SK-N-SH (cell line): ENCODE results near the gene OR52M1.

Source experiments
- CTCF ChIP-seq: fragments of 200-600 bp; sonication (generic); IDR thresholded peaks from 2 replicates; pipeline ENCODE4 v1.6.1; 2017; ENCODE audit warnings: antibody characterized with exemption, mild to moderate bottlenecking, moderate library complexity
- EZH2phosphoT487 ChIP-seq: fragments of 200-600 bp; sonication (generic); IDR thresholded peaks from 2 replicates; pipeline ENCODE4 v1.6.1; 2017; ENCODE audit warnings: low read depth, mixed run types, mild to moderate bottlenecking, antibody characterized with exemption, moderate library complexity, borderline replicate concordance
- JUND ChIP-seq: IDR thresholded peaks from 2 replicates; pipeline ENCODE4 v1.4.0; 2012
- NRF1 ChIP-seq: IDR thresholded peaks from 2 replicates; pipeline ENCODE4 v1.6.1; 2012; ENCODE audit warnings: low read depth, mild to moderate bottlenecking, low read length
- REST ChIP-seq: IDR thresholded peaks from 2 replicates; pipeline ENCODE4 v1.6.1; 2012; ENCODE audit warnings: mild to moderate bottlenecking, low read depth, low read length, moderate library complexity
- RFX5 ChIP-seq: IDR thresholded peaks from 2 replicates; pipeline ENCODE4 v1.6.1; 2012; ENCODE audit warnings: mild to moderate bottlenecking, improper control_type of control experiment, low read length
- SIN3A ChIP-seq: IDR thresholded peaks from 2 replicates; pipeline ENCODE4 v1.6.1; 2012; ENCODE audit warnings: low read depth, mild to moderate bottlenecking, low read length, moderate library complexity, borderline replicate concordance
- USF2 ChIP-seq: fragments of 150-350 bp; IDR thresholded peaks from 2 replicates; pipeline ENCODE4 v1.6.1; 2017; ENCODE audit warnings: antibody characterized with exemption, low read length, low read depth, borderline replicate concordance
- YY1 ChIP-seq: IDR thresholded peaks from 2 replicates; pipeline ENCODE4 v1.4.0; 2012; ENCODE audit warnings: low read depth, mild to moderate bottlenecking
- TF ChIP-seq, protein P1 (sequence below): IDR thresholded peaks from 2 replicates; pipeline ENCODE4 v1.4.0; 2012; ENCODE audit warnings: low read depth, borderline replicate concordance
- TF ChIP-seq, protein P2 (sequence below): fragments of 150-350 bp; IDR thresholded peaks from 2 replicates; pipeline ENCODE4 v1.6.1; 2016; ENCODE audit warnings: mild to moderate bottlenecking, low read depth, low read length

DNA sequence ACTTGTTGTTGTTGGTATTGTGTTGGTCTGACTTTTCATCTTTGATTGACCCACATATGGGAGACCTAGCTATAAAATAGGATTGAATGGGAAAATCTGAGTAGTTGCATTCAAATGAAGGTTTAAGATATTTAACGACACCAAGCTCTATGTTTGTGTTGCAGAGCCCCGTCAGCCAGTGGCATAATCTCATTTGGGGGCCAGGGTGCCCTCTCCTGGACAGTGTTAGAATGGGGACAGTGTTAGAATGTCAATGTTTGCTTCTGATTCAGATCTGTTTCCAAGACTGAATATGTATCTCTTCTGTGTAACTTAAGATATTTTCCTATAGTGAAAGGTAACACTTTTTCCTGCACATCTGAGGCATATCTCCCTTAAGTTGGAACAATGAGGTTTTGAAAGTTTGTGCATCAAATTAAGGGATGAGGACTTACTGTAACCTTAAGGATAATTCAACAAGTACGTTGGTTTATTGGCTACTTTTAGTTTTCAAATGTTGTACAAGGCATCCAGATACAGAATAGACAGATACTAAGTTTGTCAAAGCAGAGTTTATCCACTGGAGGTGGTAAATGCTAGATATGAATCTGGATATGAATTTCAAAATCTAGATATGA, 5.3 kb upstream of the OR52M1 start:
- TF ChIP-seq CTCF (peak; percentile 74), RFX5 (no peak), NRF1 (no peak), JUND (no peak), YY1 (no peak), USF2 (no peak), REST (no peak), SIN3A (no peak), EZH2phosphoT487 (no peak)
- TF ChIP-seq, protein P1, sequence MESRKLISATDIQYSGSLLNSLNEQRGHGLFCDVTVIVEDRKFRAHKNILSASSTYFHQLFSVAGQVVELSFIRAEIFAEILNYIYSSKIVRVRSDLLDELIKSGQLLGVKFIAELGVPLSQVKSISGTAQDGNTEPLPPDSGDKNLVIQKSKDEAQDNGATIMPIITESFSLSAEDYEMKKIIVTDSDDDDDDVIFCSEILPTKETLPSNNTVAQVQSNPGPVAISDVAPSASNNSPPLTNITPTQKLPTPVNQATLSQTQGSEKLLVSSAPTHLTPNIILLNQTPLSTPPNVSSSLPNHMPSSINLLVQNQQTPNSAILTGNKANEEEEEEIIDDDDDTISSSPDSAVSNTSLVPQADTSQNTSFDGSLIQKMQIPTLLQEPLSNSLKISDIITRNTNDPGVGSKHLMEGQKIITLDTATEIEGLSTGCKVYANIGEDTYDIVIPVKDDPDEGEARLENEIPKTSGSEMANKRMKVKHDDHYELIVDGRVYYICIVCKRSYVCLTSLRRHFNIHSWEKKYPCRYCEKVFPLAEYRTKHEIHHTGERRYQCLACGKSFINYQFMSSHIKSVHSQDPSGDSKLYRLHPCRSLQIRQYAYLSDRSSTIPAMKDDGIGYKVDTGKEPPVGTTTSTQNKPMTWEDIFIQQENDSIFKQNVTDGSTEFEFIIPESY: no peak
- TF ChIP-seq, protein P2, sequence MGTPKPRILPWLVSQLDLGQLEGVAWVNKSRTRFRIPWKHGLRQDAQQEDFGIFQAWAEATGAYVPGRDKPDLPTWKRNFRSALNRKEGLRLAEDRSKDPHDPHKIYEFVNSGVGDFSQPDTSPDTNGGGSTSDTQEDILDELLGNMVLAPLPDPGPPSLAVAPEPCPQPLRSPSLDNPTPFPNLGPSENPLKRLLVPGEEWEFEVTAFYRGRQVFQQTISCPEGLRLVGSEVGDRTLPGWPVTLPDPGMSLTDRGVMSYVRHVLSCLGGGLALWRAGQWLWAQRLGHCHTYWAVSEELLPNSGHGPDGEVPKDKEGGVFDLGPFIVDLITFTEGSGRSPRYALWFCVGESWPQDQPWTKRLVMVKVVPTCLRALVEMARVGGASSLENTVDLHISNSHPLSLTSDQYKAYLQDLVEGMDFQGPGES: no peak
